HUES6 (cell line): ENCODE data around the gene SIPA1L3.
"Not testable (repeated sequence)": the region's sequence is repeated elsewhere in the genome, so short reads cannot be mapped to it uniquely, and the experiment has no call there.

Source experiments
- H3K27ac ChIP-seq: 2 replicates; pipeline ENCODE4 v1.7.0; 2013; ENCODE audit warnings: low read depth, mild to moderate bottlenecking, low read length, inconsistent platforms
- H3K27me3 ChIP-seq: 2 replicates; pipeline ENCODE4 v1.6.1; 2013; ENCODE audit warnings: low read length; ENCODE audit not compliant: control insufficient read depth, insufficient read depth
- H3K36me3 ChIP-seq: 2 replicates; pipeline ENCODE4 v1.6.1; 2013; ENCODE audit warnings: low read length; ENCODE audit not compliant: control insufficient read depth, insufficient read depth
- H3K4me1 ChIP-seq: 2 replicates; pipeline ENCODE4 v1.6.1; 2013; ENCODE audit warnings: low read length; ENCODE audit not compliant: control insufficient read depth, insufficient read depth
- H3K4me3 ChIP-seq: 2 replicates; pipeline ENCODE4 v1.5.1; 2013; ENCODE audit warnings: low read depth, low read length
- H3K9ac ChIP-seq: one replicate; pipeline ENCODE4 v1.6.1; 2013; ENCODE audit warnings: mild to moderate bottlenecking, low read length
- H3K9me3 ChIP-seq: 2 replicates; pipeline ENCODE4 v1.6.1; 2013; ENCODE audit warnings: low read depth, low read length; ENCODE audit not compliant: control insufficient read depth, insufficient read depth

SIPA1L3 gene

DNA sequence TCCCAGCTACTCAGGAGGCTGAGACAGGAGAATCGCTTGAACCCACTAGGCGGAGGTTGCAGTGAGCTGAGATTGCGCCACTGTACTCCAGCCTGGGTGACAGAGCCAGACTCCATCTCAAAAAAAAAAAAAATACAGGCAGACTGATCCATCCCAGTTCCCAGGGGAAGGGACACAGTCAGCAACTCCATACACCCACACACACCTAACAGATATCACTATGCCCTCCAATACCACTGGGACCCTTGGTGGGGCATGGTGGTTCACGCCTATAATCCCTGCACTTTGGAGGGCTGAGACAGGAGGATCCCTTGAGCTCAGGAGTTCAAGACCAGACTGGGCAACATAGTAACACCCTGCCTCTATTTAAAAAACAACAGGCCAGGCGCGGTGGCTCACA, 314.4 kb downstream of the SIPA1L3 start:
- no peak overlapping the region for H3K27ac ChIP-seq
- peaks cover 4% of the 10 kb centered on the region for H3K4me1 ChIP-seq
- no peak overlapping the region for H3K4me3 ChIP-seq
- H3K9me3 ChIP-seq = no peaks in the 10 kb centered on the region
- H3K9ac ChIP-seq = no peak overlapping the region
- no peaks in the 10 kb centered on the region; the same call in 1 of the 2 replicates for H3K27me3 ChIP-seq
- peaks cover 10% of the 10 kb centered on the region; the same call in 1 of the 2 replicates for H3K36me3 ChIP-seq

- Histone ChIP-seq H3K9me3 (no peaks in the 10 kb centered on the region), H3K27ac (no peak overlapping the region)
Measured at GRCh38 chr19:38221919-38222830, 315.2 kb downstream of the SIPA1L3 start.

GRCh38 chr19:38223119-38223523, 316.1 kb downstream of the SIPA1L3 start:
- peak overlapping the region; percentile 69 for H3K4me3 ChIP-seq
- no peak overlapping the region for H3K9ac ChIP-seq

More at GRCh38 chr19:38221919-38222830, 315.2 kb downstream of the SIPA1L3 start:
- H3K4me1 ChIP-seq = peaks cover 10% of the 10 kb centered on the region
- H3K4me3 ChIP-seq = peak overlapping the region; percentile 33; the same call in 1 of the 2 replicates
- no peak overlapping the region for H3K9ac ChIP-seq
- peaks cover under 1% of the 10 kb centered on the region; the same call in 1 of the 2 replicates for H3K27me3 ChIP-seq
- peaks cover 10% of the 10 kb centered on the region; the same call in 1 of the 2 replicates for H3K36me3 ChIP-seq

DNA sequence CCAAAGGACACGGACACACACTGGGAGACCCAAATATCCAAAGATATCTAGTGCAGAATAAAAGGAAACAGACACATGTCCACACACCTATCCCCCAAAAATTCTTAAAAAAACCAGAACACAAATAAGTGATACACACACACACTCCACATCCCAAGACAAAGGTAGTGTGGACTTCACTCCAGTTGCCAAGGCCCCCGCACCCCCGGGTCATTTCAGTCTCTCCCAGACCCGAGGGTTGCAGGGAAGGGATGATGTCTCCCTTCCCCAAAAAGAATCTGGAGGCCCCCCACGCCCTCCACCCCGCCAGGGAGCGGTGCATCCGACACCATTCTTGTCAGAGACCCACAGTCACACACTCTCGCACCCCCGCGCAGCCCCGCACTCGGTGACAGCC, 316.6 kb downstream of the SIPA1L3 start:
- Histone ChIP-seq H3K27me3 (peaks cover 11% of the 10 kb centered on the region), H3K27ac (no peak overlapping the region), H3K4me1 (peaks cover 19% of the 10 kb centered on the region), H3K4me3 (peak overlapping the region; percentile 69), H3K36me3 (0 out of 2 replicates have a peak, but pooled peaks cover 4% of the 10 kb centered on the region), H3K9ac (no peak overlapping the region), H3K9me3 (no peaks in the 10 kb centered on the region)

More at GRCh38 chr19:38223119-38223523, 316.1 kb downstream of the SIPA1L3 start:
- peaks cover 9% of the 10 kb centered on the region; the same call in 1 of the 2 replicates for H3K36me3 ChIP-seq
- peaks cover 9% of the 10 kb centered on the region for H3K27me3 ChIP-seq
- H3K4me1 ChIP-seq = peaks cover 19% of the 10 kb centered on the region
- H3K27ac ChIP-seq = no peak overlapping the region
- H3K9me3 ChIP-seq = no peaks in the 10 kb centered on the region

GRCh38 chr19:38224014-38224862, 317.2 kb downstream of the SIPA1L3 start, which contains the start of gene DPF1:
Gene DPF1 (minus strand): TSS chr19:38224222. CDS start chr19:38224142, 80 bp downstream.
- Histone ChIP-seq H3K27ac (no peak within 1 kb of the TSS), H3K27me3 (peaks cover 16% of the 10 kb centered on the region), H3K4me1 (peaks cover 19% of the 10 kb centered on the region), H3K9ac (peak within 1 kb of the TSS; percentile 41), H3K4me3 (peak within 1 kb of the TSS; percentile 69), H3K36me3 (no peaks in the 10 kb centered on the region), H3K9me3 (no peaks in the 10 kb centered on the region)

GRCh38 chr19:38224863-38225218, 317.8 kb downstream of the SIPA1L3 start:
- H3K9me3 ChIP-seq, H3K27ac ChIP-seq, H3K36me3 ChIP-seq, H3K9ac ChIP-seq, H3K4me3 ChIP-seq: not testable (repeated sequence)
- H3K4me1 ChIP-seq = peaks cover 19% of the 10 kb centered on the region
- H3K27me3 ChIP-seq = peaks cover 17% of the 10 kb centered on the region

- peaks cover 32% of the 10 kb centered on the region for H3K27me3 ChIP-seq
- H3K4me3 ChIP-seq = peak overlapping the region; percentile 56
- H3K27ac ChIP-seq = no peak overlapping the region
- H3K36me3 ChIP-seq = no peaks in the 10 kb centered on the region
- peak overlapping the region; percentile 66 for H3K9ac ChIP-seq
- peaks cover 19% of the 10 kb centered on the region for H3K4me1 ChIP-seq
- H3K9me3 ChIP-seq = no peaks in the 10 kb centered on the region
Measured at GRCh38 chr19:38227287-38228004, 320.4 kb downstream of the SIPA1L3 start.

DNA sequence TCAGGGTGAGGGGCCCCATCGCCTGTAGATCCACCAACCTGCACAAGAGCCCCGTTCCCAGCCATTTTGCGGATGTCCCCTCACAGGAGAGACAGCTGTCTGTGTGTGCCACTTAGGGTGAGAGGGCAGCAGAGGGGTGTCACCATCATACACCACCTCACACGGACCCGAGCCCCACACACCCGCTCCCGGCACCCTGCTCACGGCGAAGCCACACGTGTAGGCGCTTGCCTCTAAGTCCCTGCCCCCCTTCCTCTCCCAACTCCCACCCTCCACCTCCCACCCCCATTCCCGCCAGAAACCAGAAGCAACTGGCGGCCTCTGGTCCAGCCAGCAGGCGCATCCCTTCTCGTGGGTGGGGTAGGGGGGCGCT, 321.0 kb downstream of the SIPA1L3 start:
- Histone ChIP-seq H3K9me3 (no peaks in the 10 kb centered on the region), H3K9ac (peak overlapping the region; percentile 66), H3K4me1 (peaks cover 19% of the 10 kb centered on the region), H3K4me3 (peak overlapping the region; percentile 56), H3K27me3 (peaks cover 32% of the 10 kb centered on the region), H3K27ac (no peak overlapping the region), H3K36me3 (no peaks in the 10 kb centered on the region)

DNA sequence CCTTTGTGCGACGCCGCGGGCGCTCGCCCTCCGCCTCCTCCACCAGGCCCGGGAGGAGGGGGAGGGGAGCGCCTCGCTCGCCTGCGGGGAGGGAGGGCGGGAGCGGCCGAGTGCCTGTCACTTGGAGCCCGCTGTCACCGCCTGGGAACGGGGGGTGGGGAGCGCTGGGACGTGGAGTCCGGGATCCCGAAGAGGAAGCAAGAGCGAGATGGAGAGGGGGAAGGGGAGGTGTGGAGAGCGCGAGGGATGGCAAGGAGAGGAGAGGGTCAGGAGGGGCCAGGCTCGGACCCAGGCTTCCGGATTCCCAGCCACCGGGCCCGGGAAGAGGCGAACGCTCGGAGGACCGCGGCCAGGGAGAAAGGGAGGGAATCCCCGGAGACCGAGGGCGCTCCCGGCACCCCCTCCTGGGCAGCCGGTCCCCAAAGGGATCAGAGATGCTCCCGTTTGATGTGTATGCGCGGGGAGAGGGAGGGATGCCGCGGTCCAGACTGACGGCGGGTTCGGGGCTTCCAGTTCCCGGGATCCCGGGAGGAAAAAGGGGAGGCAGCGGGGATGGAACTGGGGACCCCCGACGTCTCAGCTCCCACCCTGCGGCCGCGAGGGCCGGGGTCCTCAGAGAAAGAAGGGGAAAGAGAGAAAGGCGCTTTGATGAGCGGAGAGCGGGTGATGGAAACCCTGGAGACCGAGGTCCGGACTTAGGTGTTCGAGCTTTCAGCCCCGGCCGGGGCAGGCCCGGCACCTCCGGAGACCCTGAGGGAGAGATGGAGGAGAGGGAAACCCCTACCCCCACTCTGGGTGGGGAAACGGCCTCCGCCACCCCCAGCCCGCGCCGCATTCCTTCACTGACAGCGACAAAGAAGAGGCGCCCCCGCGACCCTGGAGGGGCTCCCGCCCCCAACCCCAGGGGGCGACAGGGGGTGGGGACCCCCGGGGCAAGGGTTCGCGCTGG, 321.8 kb downstream of the SIPA1L3 start:
- H3K36me3 ChIP-seq = no peaks in the 10 kb centered on the region
- peak overlapping the region; percentile 17 for H3K9ac ChIP-seq

More for the DNA sequence above, 321.8 kb downstream of the SIPA1L3 start:
- H3K4me3 ChIP-seq = peak overlapping the region; percentile 75
- peaks cover 19% of the 10 kb centered on the region for H3K4me1 ChIP-seq
- peaks cover 32% of the 10 kb centered on the region for H3K27me3 ChIP-seq
- no peaks in the 10 kb centered on the region for H3K9me3 ChIP-seq
- no peak overlapping the region for H3K27ac ChIP-seq
